Bronchial epithelial cell (primary cell): ENCODE measurements around the gene NCOA7. TPM values are rescaled to one million over a fixed set of nuclear protein-coding genes. Genes with fewer than 3 reads are reported as not detected.

Source experiments
- DNase-seq: peaks from one replicate; pipeline ENCODE4 v3.0.0-alpha.2; 2010; ENCODE audit warnings: low read depth
- FAIRE-seq: peaks from 2 replicates; lab custom pipeline; 2011; peaks lifted over from hg19 to GRCh38; lab: Jason Lieb, UNC
- H3K27me3 ChIP-seq: 2 replicates; pipeline ENCODE4 v1.5.1; 2011; ENCODE audit warnings: low read length; ENCODE audit not compliant: control insufficient read depth, insufficient read depth
- H3K36me3 ChIP-seq: 2 replicates; pipeline ENCODE4 v1.5.1; 2011; ENCODE audit warnings: low read length; ENCODE audit not compliant: control insufficient read depth, insufficient read depth
- H3K4me3 ChIP-seq: 2 replicates; pipeline ENCODE4 v1.5.1; 2011; ENCODE audit warnings: mild to moderate bottlenecking, low read depth, low read length, control low read depth
- total RNA-seq: library from RNA; depleted of rRNA; stranded (reverse); fragments of >200 nt; gene quantifications from 2 replicates; pipeline ENCODE4 v1.2.1, GENCODE V29; 2014
- TF ChIP-seq, protein P1 (sequence below): IDR thresholded peaks from 2 replicates; pipeline ENCODE4 v1.5.1; 2011; ENCODE audit warnings: mild to moderate bottlenecking, moderate library complexity, low read length, control low read depth, inconsistent platforms; ENCODE audit not compliant: insufficient read depth, severe bottlenecking

The NCOA7 gene
- total RNA-seq, 1 donor from 2014 or later = 39.0 TPM

- Histone ChIP-seq H3K4me3 (no peak overlapping the region), H3K27me3 (no peaks in the 10 kb centered on the region), H3K36me3 (peaks cover 2% of the 10 kb centered on the region)
- TF ChIP-seq, protein P1, sequence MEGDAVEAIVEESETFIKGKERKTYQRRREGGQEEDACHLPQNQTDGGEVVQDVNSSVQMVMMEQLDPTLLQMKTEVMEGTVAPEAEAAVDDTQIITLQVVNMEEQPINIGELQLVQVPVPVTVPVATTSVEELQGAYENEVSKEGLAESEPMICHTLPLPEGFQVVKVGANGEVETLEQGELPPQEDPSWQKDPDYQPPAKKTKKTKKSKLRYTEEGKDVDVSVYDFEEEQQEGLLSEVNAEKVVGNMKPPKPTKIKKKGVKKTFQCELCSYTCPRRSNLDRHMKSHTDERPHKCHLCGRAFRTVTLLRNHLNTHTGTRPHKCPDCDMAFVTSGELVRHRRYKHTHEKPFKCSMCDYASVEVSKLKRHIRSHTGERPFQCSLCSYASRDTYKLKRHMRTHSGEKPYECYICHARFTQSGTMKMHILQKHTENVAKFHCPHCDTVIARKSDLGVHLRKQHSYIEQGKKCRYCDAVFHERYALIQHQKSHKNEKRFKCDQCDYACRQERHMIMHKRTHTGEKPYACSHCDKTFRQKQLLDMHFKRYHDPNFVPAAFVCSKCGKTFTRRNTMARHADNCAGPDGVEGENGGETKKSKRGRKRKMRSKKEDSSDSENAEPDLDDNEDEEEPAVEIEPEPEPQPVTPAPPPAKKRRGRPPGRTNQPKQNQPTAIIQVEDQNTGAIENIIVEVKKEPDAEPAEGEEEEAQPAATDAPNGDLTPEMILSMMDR = no peak
- DNase-seq (peak; percentile 8), FAIRE-seq (no peak)
Observed at GRCh38 chr6:125859727-125860126, 69.0 kb downstream of the NCOA7 start.

- TF ChIP-seq, protein P1 = no peak
- Histone ChIP-seq H3K4me3 (no peak overlapping the region), H3K27me3 (no peaks in the 10 kb centered on the region), H3K36me3 (no peaks in the 10 kb centered on the region)
- FAIRE-seq (no peak), DNase-seq (no peak)
Observed at GRCh38 chr6:125863023-125863422, 72.3 kb downstream of the NCOA7 start.

GRCh38 chr6:125865015-125865414 is 74.3 kb downstream of the NCOA7 start:
- Histone ChIP-seq H3K4me3 (no peak overlapping the region), H3K27me3 (no peaks in the 10 kb centered on the region), H3K36me3 (no peaks in the 10 kb centered on the region)
- TF ChIP-seq, protein P1 = no peak
- no peak for FAIRE-seq
- no peak for DNase-seq

DNA sequence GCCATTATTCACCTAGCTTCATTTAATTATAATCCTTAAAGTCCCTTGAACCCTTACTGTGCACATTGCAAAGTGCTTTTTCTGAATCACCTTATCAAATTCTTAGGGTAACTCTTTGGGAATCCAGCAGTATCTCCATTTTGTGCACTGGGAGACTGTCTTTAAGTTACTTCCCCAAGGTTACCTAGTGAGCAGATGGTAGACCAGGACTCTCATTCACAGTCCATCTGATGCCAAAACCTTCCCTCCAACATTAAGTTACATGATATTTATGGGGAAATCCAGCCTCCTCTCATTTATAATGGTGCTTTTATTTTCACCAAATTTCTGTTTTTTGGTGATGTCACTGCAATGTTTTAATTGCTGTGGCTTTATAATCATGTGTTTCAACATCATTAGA is 75.7 kb downstream of the NCOA7 start:
- TF ChIP-seq, protein P1 = no peak
- no peaks in the 10 kb centered on the region for H3K27me3 ChIP-seq
- peaks cover 2% of the 10 kb centered on the region for H3K36me3 ChIP-seq
- H3K4me3 ChIP-seq = no peak overlapping the region
- FAIRE-seq (no peak), DNase-seq (no peak)

GRCh38 chr6:125867483-125867942 is 76.8 kb downstream of the NCOA7 start:
- Histone ChIP-seq H3K4me3 (no peak overlapping the region), H3K36me3 (peaks cover 2% of the 10 kb centered on the region), H3K27me3 (no peaks in the 10 kb centered on the region)
- DNase-seq (peak; percentile 92), FAIRE-seq (peak; percentile 73)
- TF ChIP-seq, protein P1 = no peak

DNA sequence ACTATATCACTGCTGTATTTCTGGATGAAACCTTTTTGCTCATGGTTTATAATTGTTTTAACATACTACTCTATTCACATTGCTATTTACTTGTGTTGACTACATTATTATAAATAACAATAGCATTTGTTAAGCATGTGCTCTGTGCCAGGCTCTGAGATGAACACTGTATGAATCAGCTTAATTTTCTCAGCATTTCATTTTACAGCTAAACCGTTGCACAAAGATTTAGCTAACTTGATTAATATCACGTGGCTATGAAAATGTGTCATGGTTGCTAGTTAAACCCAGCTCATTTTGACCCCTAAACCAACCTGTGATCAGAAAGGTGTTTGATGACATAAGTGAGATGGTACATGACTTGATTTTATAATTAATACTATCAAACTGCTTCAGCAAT is 77.5 kb downstream of the NCOA7 start:
- Histone ChIP-seq H3K36me3 (peaks cover 2% of the 10 kb centered on the region), H3K4me3 (no peak overlapping the region), H3K27me3 (no peaks in the 10 kb centered on the region)
- DNase-seq = peak; percentile 35
- FAIRE-seq = no peak
- TF ChIP-seq, protein P1 = no peak
